Colonic mucosa (tissue), 4 donors: ENCODE data around the gene TANC1. TPM values are rescaled to one million over a fixed set of nuclear protein-coding genes. Genes with fewer than 3 reads are reported as not detected.

Source experiments
- DNase-seq: peaks from one replicate; pipeline ENCODE4 v3.0.0-alpha.2; 2020
- H3K27ac ChIP-seq: fragments of 200-600 bp; one replicate; pipeline ENCODE4 v1.8.0; 2021
- H3K27me3 ChIP-seq: fragments of 200-600 bp; one replicate; pipeline ENCODE4 v1.8.0; 2021
- H3K36me3 ChIP-seq: fragments of 200-600 bp; one replicate; pipeline ENCODE4 v1.8.0; 2021
- H3K4me1 ChIP-seq: fragments of 200-600 bp; one replicate; pipeline ENCODE4 v1.8.0; 2021; ENCODE audit warnings: mild to moderate bottlenecking
- H3K4me3 ChIP-seq: fragments of 200-600 bp; one replicate; pipeline ENCODE4 v1.8.0; 2021
- H3K9ac ChIP-seq, 2 donors: one replicate each; pipeline ENCODE4 v1.7.0; 2013; ENCODE audit warnings: control low read depth in 2 of 2, low read depth in 2 of 2, low read length in 2 of 2
- H3K9me3 ChIP-seq: fragments of 200-600 bp; one replicate; pipeline ENCODE4 v1.8.0; 2021
- intact Hi-C: fragments of 100-400 bp; cut with DNase I; formaldehyde crosslinking; loops from one replicate; pipeline ENCODE4 v1.14.1; 2022
- total RNA-seq, 2 donors: library from RNA; stranded (reverse); fragmentation: NEBNext Ultra II Directional in 1 of 2; extraction: Animal tissue kit (Norgen Biotek cat#: 25700) in 1 of 2; gene quantifications; one replicate each; pipeline ENCODE4 v1.2.1, GENCODE V29; 2021
- TF ChIP-seq, protein P1 (sequence below): fragments of 200-600 bp; IDR thresholded peaks from one replicate; pipeline ENCODE4 v1.8.0; 2022; ENCODE audit warnings: antibody characterized with exemption, mild to moderate bottlenecking
- donor health status: healthy.
- donor health status: DM: no; HTN: no; CAD: no.
- donor health status: DM: no; HTN: no; CAD: no.

The TANC1 gene
- total RNA-seq, 2 donors from 2014 or later, result 28.3 to 32.7 TPM

- H3K27ac ChIP-seq, result no peak overlapping the region
- H3K9me3 ChIP-seq, result no peaks in the 10 kb centered on the region
- no peak overlapping the region for H3K9ac ChIP-seq
- H3K27me3 ChIP-seq, result no peaks in the 10 kb centered on the region
- TF ChIP-seq, protein P1, sequence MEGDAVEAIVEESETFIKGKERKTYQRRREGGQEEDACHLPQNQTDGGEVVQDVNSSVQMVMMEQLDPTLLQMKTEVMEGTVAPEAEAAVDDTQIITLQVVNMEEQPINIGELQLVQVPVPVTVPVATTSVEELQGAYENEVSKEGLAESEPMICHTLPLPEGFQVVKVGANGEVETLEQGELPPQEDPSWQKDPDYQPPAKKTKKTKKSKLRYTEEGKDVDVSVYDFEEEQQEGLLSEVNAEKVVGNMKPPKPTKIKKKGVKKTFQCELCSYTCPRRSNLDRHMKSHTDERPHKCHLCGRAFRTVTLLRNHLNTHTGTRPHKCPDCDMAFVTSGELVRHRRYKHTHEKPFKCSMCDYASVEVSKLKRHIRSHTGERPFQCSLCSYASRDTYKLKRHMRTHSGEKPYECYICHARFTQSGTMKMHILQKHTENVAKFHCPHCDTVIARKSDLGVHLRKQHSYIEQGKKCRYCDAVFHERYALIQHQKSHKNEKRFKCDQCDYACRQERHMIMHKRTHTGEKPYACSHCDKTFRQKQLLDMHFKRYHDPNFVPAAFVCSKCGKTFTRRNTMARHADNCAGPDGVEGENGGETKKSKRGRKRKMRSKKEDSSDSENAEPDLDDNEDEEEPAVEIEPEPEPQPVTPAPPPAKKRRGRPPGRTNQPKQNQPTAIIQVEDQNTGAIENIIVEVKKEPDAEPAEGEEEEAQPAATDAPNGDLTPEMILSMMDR, result no peak
- H3K36me3 ChIP-seq, result peaks cover 3% of the 10 kb centered on the region
- intact Hi-C loops, result loop anchor here (10.0 kb wide), 1 partner anchor 275 kb away; no protein-coding TSS in a partner anchor
- H3K4me1 ChIP-seq, result no peaks in the 10 kb centered on the region
- DNase-seq, result no peak
- H3K4me3 ChIP-seq, result no peak overlapping the region
Observed at GRCh38 chr2:159179696-159180095, 211.3 kb downstream of the TANC1 start.

GRCh38 chr2:159183346-159183745, 214.9 kb downstream of the TANC1 start:
- TF ChIP-seq, protein P1, result no peak
- Histone ChIP-seq H3K4me3 (no peak overlapping the region), H3K4me1 (no peaks in the 10 kb centered on the region), H3K27me3 (no peaks in the 10 kb centered on the region), H3K9me3 (no peaks in the 10 kb centered on the region), H3K9ac (no peak overlapping the region), H3K36me3 (no peaks in the 10 kb centered on the region), H3K27ac (no peak overlapping the region)
- intact Hi-C loops, result loop anchor here (10.0 kb wide), 1 partner anchor 279 kb away; no protein-coding TSS in a partner anchor
- no peak for DNase-seq

DNA sequence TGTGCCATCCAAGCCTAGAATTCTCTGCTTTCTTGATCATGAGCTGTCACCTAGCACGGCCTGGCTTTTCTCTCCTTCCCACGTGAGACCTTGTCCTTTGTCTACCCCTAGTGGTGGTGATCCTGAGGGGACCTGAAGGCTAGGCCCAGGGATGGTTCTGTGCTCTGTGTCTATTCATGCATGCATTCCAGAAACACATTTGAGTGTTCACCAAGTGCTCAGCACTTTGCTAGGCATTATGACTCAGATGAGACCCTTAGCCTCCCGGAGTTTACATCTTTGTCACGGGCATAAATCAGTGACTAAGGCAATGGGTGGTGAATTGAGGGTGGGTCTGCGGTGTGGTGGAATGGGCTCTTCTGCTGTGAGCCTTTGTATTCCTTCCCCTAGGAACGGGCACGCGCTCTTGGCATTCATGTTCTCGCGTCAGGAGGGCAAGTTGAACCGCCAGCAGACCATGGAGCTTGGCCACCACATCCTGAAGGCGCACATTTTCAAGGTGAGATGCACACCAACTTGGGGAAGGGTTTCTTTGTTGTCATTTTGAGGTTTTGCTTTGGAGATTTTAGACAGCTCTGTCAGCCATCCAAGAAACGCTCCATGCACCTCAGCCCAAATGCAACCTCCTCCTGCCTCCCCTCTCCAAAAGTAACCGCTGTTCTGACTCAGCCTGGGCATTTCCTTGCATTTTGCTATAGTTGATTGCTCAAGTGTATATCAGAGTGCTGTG, 217.1 kb downstream of the TANC1 start:
- TF ChIP-seq, protein P1, result peak; percentile 29
- no peak overlapping the region for H3K9ac ChIP-seq
- H3K4me3 ChIP-seq, result no peak overlapping the region
- no peaks in the 10 kb centered on the region for H3K9me3 ChIP-seq
- intact Hi-C loops, result loop anchor here (10.0 kb wide), 1 partner anchor 281 kb away; no protein-coding TSS in a partner anchor
- H3K27ac ChIP-seq, result no peak overlapping the region
- no peak for DNase-seq
- H3K27me3 ChIP-seq, result no peaks in the 10 kb centered on the region
- peaks cover 7% of the 10 kb centered on the region for H3K36me3 ChIP-seq
- H3K4me1 ChIP-seq, result no peaks in the 10 kb centered on the region

GRCh38 chr2:159186462-159186861, 218.0 kb downstream of the TANC1 start:
- H3K4me1 ChIP-seq, result no peaks in the 10 kb centered on the region
- no peak overlapping the region for H3K27ac ChIP-seq
- H3K4me3 ChIP-seq, result no peak overlapping the region
- intact Hi-C loops, result loop anchor here (10.0 kb wide), 1 partner anchor 282 kb away; no protein-coding TSS in a partner anchor
- peaks cover 7% of the 10 kb centered on the region for H3K36me3 ChIP-seq
- no peak overlapping the region for H3K9ac ChIP-seq
- no peak for DNase-seq
- no peaks in the 10 kb centered on the region for H3K27me3 ChIP-seq
- no peaks in the 10 kb centered on the region for H3K9me3 ChIP-seq
- TF ChIP-seq, protein P1, result no peak

- Histone ChIP-seq H3K9me3 (no peaks in the 10 kb centered on the region), H3K9ac (no peak overlapping the region), H3K4me1 (no peaks in the 10 kb centered on the region), H3K27ac (no peak overlapping the region), H3K27me3 (no peaks in the 10 kb centered on the region), H3K4me3 (no peak overlapping the region), H3K36me3 (peaks cover 7% of the 10 kb centered on the region)
- TF ChIP-seq, protein P1, result no peak
- DNase-seq, result no peak
- intact Hi-C loops, result loop anchor here (10.0 kb wide), 1 partner anchor 282 kb away; no protein-coding TSS in a partner anchor
Observed at GRCh38 chr2:159187106-159187505, 218.7 kb downstream of the TANC1 start.
